Mesenchymal stem cell (in vitro differentiated cells and primary cell): ENCODE results near the gene ZFYVE28.
A peak's percentile ranks its signal among the peaks of the same experiment; 100 is the strongest.

Experiments
- DNase-seq: peaks from one replicate; pipeline ENCODE4 v3.0.0-alpha.2; 2013
- H2AFZ ChIP-seq: one replicate; pipeline ENCODE4 v1.6.1; 2013; ENCODE audit warnings: low read depth, mild to moderate bottlenecking, control low read depth, inconsistent platforms, low read length, moderate library complexity
- H2AK5ac ChIP-seq: 2 replicates; pipeline ENCODE4 v1.6.1; 2013; ENCODE audit warnings: low read length, moderate library complexity, mild to moderate bottlenecking, inconsistent platforms; ENCODE audit not compliant: severe bottlenecking
- H2BK120ac ChIP-seq: one replicate; pipeline ENCODE4 v1.6.1; 2013; ENCODE audit warnings: low read depth, mild to moderate bottlenecking, inconsistent platforms, low read length, moderate library complexity
- H2BK12ac ChIP-seq, 2 experiments: one replicate each; pipeline ENCODE4 v1.6.1; 2013; ENCODE audit warnings: inconsistent platforms in 2 of 2, low read length in 2 of 2, mild to moderate bottlenecking in 2 of 2, moderate library complexity in 2 of 2, control low read depth in 1 of 2
- H2BK15ac ChIP-seq: one replicate; pipeline ENCODE4 v1.6.1; 2013; ENCODE audit warnings: mild to moderate bottlenecking, low read depth, inconsistent platforms; ENCODE audit not compliant: poor library complexity, severe bottlenecking
- H2BK5ac ChIP-seq: 2 replicates; pipeline ENCODE4 v1.6.1; 2013; ENCODE audit warnings: low read depth, mild to moderate bottlenecking, low read length, control low read depth, inconsistent platforms; ENCODE audit not compliant: poor library complexity, severe bottlenecking
- H3K14ac ChIP-seq, 2 experiments: one replicate each; pipeline ENCODE4 v1.6.1; 2013; ENCODE audit warnings: inconsistent platforms in 2 of 2, low read length in 2 of 2, control low read depth in 1 of 2, mild to moderate bottlenecking in 1 of 2, moderate library complexity in 1 of 2
- H3K18ac ChIP-seq, 2 experiments: one replicate each; pipeline ENCODE4 v1.6.1; 2013; ENCODE audit warnings: inconsistent platforms in 2 of 2, low read length in 2 of 2, control low read depth in 1 of 2, low read depth in 1 of 2, mild to moderate bottlenecking in 1 of 2
- H3K23ac ChIP-seq, 2 experiments: one replicate each; pipeline ENCODE4 v1.6.1; 2013; ENCODE audit warnings: inconsistent platforms in 2 of 2, low read length in 2 of 2, mild to moderate bottlenecking in 2 of 2, moderate library complexity in 2 of 2, control low read depth in 1 of 2
- H3K27ac ChIP-seq: 2 replicates; pipeline ENCODE4 v1.5.1; 2013; ENCODE audit warnings: mild to moderate bottlenecking, moderate library complexity, low read length, control low read depth, inconsistent platforms; ENCODE audit not compliant: poor library complexity, severe bottlenecking
- H3K27me3 ChIP-seq, 2 experiments: 2 replicates each; pipeline versions ENCODE4 v1.6.1 to v1.7.0; 2013; ENCODE audit warnings: low read length in 2 of 2, mild to moderate bottlenecking in 2 of 2, moderate library complexity in 2 of 2, control low read depth in 1 of 2, inconsistent platforms in 1 of 2; ENCODE audit not compliant: control insufficient read depth in 1 of 2, insufficient read depth in 1 of 2
- H3K36me3 ChIP-seq, 2 experiments: 2 replicates each; pipeline versions ENCODE4 v1.6.1 to v1.7.0; 2013; ENCODE audit warnings: low read length in 2 of 2, control low read depth in 1 of 2, inconsistent platforms in 1 of 2, low read depth in 1 of 2, mild to moderate bottlenecking in 1 of 2; ENCODE audit not compliant: insufficient read depth in 2 of 2, control insufficient read depth in 1 of 2
- H3K4ac ChIP-seq, 2 experiments: one replicate each; pipeline ENCODE4 v1.6.1; 2013; ENCODE audit warnings: inconsistent platforms in 2 of 2, low read length in 2 of 2, mild to moderate bottlenecking in 2 of 2, moderate library complexity in 2 of 2, control low read depth in 1 of 2, low read depth in 1 of 2
- H3K4me1 ChIP-seq: 2 replicates; pipeline ENCODE4 v1.6.1; 2013; ENCODE audit warnings: low read depth, low read length, control low read depth; ENCODE audit not compliant: control insufficient read depth, insufficient read depth
- H3K4me2 ChIP-seq: 2 replicates; pipeline ENCODE4 v1.6.1; 2013; ENCODE audit warnings: low read length, mild to moderate bottlenecking, inconsistent platforms; ENCODE audit not compliant: poor library complexity, severe bottlenecking
- H3K4me3 ChIP-seq, 2 experiments: 2 replicates each; pipeline versions ENCODE4 v1.5.1 to v1.7.0; 2013; ENCODE audit warnings: low read length in 2 of 2, mild to moderate bottlenecking in 2 of 2, control low read depth in 1 of 2, low read depth in 1 of 2; ENCODE audit not compliant: insufficient read depth in 1 of 2
- H3K79me1 ChIP-seq: replicated peaks from 2 replicates; pipeline ENCODE4 v1.6.1; 2013; ENCODE audit warnings: mild to moderate bottlenecking, control low read depth, low read length, inconsistent platforms; ENCODE audit not compliant: poor library complexity, severe bottlenecking
- H3K9ac ChIP-seq: 2 replicates; pipeline ENCODE4 v1.7.0; 2013; ENCODE audit warnings: mild to moderate bottlenecking, low read length, moderate library complexity
- H3K9me3 ChIP-seq: 2 replicates; pipeline ENCODE4 v1.7.0; 2013; ENCODE audit warnings: mild to moderate bottlenecking, low read length; ENCODE audit not compliant: control insufficient read depth
- H4K8ac ChIP-seq: one replicate; pipeline ENCODE4 v1.6.1; 2013; ENCODE audit warnings: inconsistent platforms, mild to moderate bottlenecking, low read length, moderate library complexity
- H4K91ac ChIP-seq: one replicate; pipeline ENCODE4 v1.6.1; 2013; ENCODE audit warnings: mild to moderate bottlenecking, low read length, inconsistent platforms
- WGBS: methylation state at CpG from one replicate; pipeline ENCODE4 v1.1.7; 2013; ENCODE audit warnings: mixed read lengths; 5-methylcytosine and 5-hydroxymethylcytosine counted together

ZFYVE28 gene

DNA sequence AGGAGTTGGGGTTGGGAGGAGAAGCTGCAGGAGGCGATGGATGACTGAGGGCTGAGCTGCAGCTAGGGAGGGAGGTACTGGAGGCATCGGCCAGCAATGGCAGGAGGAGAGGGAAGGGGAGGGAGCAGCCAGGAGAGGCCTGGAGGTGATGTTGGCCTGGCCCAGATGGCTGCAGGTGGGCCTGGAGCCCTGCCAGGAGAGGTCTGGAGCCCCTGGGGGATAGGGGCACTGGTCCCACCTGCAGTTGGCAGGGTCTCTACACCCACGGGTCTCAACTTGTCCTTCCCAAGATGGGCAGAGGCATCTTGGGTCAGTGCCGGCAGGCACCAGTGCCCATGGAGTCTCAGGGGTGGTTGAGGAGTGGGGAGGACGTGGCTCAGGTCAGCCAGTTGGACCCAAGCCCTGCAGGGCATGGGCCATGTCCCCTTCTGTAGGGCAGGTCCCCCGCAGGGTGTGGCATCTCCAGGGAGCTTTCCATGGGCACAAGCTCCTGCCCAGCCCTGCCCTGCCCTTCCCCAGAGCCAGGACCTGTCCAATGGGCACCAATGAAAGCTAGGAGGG is 153.9 kb downstream of the ZFYVE28 start:
- no peak overlapping the region for H3K4me3 ChIP-seq
- no peak overlapping the region for H3K4ac ChIP-seq
- H2AK5ac ChIP-seq = no peak overlapping the region
- H3K9me3 ChIP-seq = no peaks in the 10 kb centered on the region
- no peak overlapping the region for H4K91ac ChIP-seq
- no peak overlapping the region for H2BK15ac ChIP-seq
- DNase-seq = no peak
- 88% methylated on average over 6 of the region's 6 CpGs for WGBS
- peaks cover 0 to 34% of the 10 kb centered on the region in 2 experiments for H3K36me3 ChIP-seq
- peaks cover 3% of the 10 kb centered on the region for H3K79me1 ChIP-seq
- no peak overlapping the region for H3K14ac ChIP-seq
- no peak overlapping the region for H2BK5ac ChIP-seq
- no peak overlapping the region for H3K9ac ChIP-seq
- no peak overlapping the region for H3K18ac ChIP-seq
- H2AFZ ChIP-seq = no peak overlapping the region
- H3K23ac ChIP-seq = no peak overlapping the region
- H3K4me1 ChIP-seq = peaks cover 46% of the 10 kb centered on the region
- H2BK120ac ChIP-seq = no peak overlapping the region
- no peak overlapping the region for H2BK12ac ChIP-seq
- H4K8ac ChIP-seq = no peak overlapping the region
- no peaks in the 10 kb centered on the region for H3K27me3 ChIP-seq
- no peak overlapping the region for H3K4me2 ChIP-seq
- H3K27ac ChIP-seq = no peak overlapping the region

DNA sequence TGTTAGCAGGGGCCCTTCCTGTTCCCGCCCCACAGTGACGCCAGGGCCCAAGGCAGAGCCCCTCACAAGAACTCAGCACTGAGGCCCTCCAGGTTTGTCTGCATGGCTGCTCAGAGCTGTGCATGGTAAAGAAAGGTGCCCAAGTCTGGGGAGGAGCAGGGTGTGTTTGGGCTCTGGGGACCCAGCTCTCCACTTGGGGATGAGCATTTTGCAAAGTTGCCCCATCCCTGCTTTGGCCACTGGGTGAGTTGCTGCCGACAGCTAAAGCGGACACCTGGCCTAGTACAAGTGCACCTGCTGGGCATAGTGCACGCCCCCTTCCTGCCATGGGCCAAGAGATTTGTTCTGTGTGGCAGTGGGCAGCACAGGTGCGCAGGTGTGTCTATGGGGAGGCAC is 154.5 kb downstream of the ZFYVE28 start:
- WGBS = 87% methylated on average over 6 of the region's 6 CpGs

DNA sequence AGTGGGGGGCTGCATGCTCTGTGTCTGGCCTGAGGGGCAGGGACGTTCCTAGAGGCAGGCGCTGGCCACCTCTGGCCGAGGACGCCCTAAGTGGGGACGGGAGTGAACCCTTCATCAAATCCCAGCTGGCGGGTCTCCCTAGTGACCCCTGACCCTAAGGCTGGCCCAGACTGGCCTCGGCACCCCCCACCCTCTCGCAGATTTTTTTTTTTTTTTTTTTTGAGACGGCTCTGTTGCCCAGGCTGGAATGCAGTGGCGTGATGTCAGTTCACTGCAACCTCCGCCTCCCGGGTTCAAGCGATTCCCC is 155.5 kb downstream of the ZFYVE28 start:
- Histone ChIP-seq H2BK12ac (peak overlapping the region in 1 of 2 experiments; percentile 77), H2BK120ac (peak overlapping the region; percentile 69), H4K91ac (peak overlapping the region; percentile 95), H3K4me3 (peak overlapping the region; percentile 58 to 81), H3K18ac (peak overlapping the region; percentile 82 to 98), H2BK15ac (peak overlapping the region; percentile 85), H3K27ac (peak overlapping the region; percentile 77), H3K4ac (peak overlapping the region; percentile 88 to 98), H3K79me1 (peaks cover 9% of the 10 kb centered on the region), H3K9me3 (no peaks in the 10 kb centered on the region), H3K4me1 (peaks cover 60% of the 10 kb centered on the region), H3K9ac (peak overlapping the region; percentile 92), H3K36me3 (peaks cover 4 to 36% of the 10 kb centered on the region in 2 experiments), H3K4me2 (peak overlapping the region; percentile 85), H4K8ac (peak overlapping the region; percentile 95), H2AFZ (peak overlapping the region; percentile 73), H3K23ac (peak overlapping the region in 1 of 2 experiments; percentile 60), H3K27me3 (no peaks in the 10 kb centered on the region), H3K14ac (peak overlapping the region in 1 of 2 experiments; percentile 96), H2AK5ac (peak overlapping the region; percentile 40), H2BK5ac (peak overlapping the region; percentile 85)
- WGBS = 55% methylated on average over 13 of the region's 13 CpGs
- DNase-seq = no peak

More for the DNA sequence above, 154.5 kb downstream of the ZFYVE28 start:
- Histone ChIP-seq H3K14ac (no peak overlapping the region), H2AK5ac (no peak overlapping the region), H3K4me1 (peaks cover 50% of the 10 kb centered on the region), H3K4me2 (no peak overlapping the region), H3K27me3 (no peaks in the 10 kb centered on the region), H3K4ac (no peak overlapping the region), H3K9ac (no peak overlapping the region), H3K18ac (no peak overlapping the region), H2BK12ac (no peak overlapping the region), H3K36me3 (peaks cover 0 to 36% of the 10 kb centered on the region in 2 experiments), H2BK15ac (no peak overlapping the region), H3K23ac (no peak overlapping the region), H2BK5ac (no peak overlapping the region), H4K91ac (no peak overlapping the region), H3K4me3 (no peak overlapping the region), H2BK120ac (no peak overlapping the region), H2AFZ (no peak overlapping the region), H3K9me3 (no peaks in the 10 kb centered on the region), H3K27ac (no peak overlapping the region), H4K8ac (no peak overlapping the region), H3K79me1 (peaks cover 6% of the 10 kb centered on the region)
- DNase-seq = no peak

DNA sequence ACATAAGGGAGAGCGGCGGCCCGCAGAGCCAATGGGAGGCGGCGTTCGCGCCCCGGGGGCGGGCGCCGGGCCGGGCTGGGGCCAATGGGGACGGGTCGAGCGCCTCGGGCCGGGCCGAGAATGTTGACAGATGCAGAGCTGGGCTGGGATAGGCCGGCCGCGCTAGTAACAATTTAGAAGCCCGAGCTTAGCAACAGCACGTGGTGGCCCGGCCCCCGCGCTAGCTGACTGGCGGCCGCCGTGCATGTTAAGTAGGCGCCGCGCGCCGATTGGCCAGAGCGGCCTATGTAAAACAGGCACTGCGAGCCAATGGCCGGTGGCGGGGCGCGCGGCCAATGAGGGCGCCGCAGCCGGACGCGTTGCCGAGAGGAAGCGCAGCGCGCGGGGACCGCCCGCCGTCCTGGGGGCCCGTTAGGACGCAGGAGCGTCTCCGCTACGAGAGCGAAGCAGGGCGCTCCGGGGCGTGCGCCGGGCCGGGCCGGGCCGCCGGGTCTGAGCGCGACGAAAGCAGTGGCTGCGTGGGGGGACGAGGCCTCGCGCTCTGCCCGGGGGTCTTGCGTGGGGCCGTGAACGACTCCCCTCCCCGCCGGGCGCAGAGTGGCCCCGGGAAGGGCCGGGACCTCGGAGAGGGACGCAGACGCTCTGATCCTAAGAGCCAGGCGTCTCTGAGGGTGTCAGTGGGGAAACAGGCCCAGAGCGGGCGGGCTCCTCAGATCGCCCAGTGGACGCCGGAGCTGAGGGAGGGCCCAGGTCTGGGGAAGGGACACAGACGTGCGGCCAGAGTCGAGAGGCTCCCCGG is 156.1 kb downstream of the ZFYVE28 start:
- Histone ChIP-seq H4K8ac (peak overlapping the region; percentile 95), H3K4me3 (peak overlapping the region; percentile 81 to 93), H3K9ac (peak overlapping the region; percentile 92), H3K27ac (peak overlapping the region; percentile 77), H3K36me3 (peaks cover 10 to 36% of the 10 kb centered on the region in 2 experiments), H3K27me3 (no peaks in the 10 kb centered on the region), H2BK12ac (peak overlapping the region in 1 of 2 experiments; percentile 77), H2BK15ac (peak overlapping the region; percentile 85), H3K18ac (peak overlapping the region; percentile 82 to 98), H3K4ac (peak overlapping the region; percentile 88 to 98), H2BK5ac (peak overlapping the region; percentile 85), H3K9me3 (no peaks in the 10 kb centered on the region), H3K14ac (peak overlapping the region in 1 of 2 experiments; percentile 96), H3K4me1 (peaks cover 63% of the 10 kb centered on the region), H4K91ac (peak overlapping the region; percentile 95), H3K79me1 (peaks cover 13% of the 10 kb centered on the region), H2BK120ac (peak overlapping the region; percentile 69), H3K23ac (peak overlapping the region in 1 of 2 experiments; percentile 60), H2AFZ (peak overlapping the region; percentile 73), H3K4me2 (peak overlapping the region; percentile 85), H2AK5ac (peak overlapping the region; percentile 40)
- WGBS = 1% methylated on average over 97 of the region's 98 CpGs
- DNase-seq = peak; percentile 100
